ENCODE data around the gene ZBTB21.

The ZBTB21 gene

DNA sequence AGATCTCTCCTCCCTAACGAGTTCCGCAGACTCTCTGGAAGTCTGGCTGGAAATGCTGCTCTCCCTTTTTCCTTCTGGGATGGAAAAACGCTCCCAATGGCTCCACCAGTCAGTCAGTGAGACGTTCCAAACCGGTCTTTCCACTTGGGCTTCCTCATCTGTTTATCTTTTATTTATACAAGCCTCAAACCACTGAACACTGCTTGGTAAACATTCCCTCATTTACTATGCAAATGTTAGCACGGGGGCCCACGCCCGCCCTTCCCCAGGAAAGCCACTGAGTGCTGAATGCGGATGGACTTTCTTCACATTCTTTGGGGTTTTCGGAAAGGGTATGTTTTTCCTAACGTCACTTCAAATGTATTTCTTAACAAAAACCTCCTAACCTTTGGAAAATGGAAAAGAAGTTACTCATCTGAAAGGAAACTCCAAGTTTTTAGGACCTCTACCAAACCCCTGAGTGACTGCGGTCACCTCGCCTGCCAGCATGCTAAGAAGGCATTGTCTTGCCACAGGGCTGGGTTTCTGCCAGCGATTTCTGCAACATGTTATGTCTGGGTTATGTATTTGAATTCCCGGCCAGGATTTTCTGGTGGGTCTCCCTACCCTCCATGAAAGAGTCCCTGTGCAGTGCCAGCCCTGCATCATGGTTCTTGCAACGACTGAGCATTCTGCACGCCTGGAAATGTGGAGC is 47.0 kb upstream of the ZBTB21 start:
- ATAC-seq: no peak
- TF ChIP-seq ESRRG (CRISPR knock-in tag; IDR thresholded peaks at IDR 0.05) (no peak), TOX (CRISPR knock-in tag; IDR thresholded peaks at IDR 0.05; ENCODE audit: borderline replicate concordance) (no peak), ISL1 (CRISPR knock-in tag; IDR thresholded peaks at IDR 0.05) (no peak)

DNA sequence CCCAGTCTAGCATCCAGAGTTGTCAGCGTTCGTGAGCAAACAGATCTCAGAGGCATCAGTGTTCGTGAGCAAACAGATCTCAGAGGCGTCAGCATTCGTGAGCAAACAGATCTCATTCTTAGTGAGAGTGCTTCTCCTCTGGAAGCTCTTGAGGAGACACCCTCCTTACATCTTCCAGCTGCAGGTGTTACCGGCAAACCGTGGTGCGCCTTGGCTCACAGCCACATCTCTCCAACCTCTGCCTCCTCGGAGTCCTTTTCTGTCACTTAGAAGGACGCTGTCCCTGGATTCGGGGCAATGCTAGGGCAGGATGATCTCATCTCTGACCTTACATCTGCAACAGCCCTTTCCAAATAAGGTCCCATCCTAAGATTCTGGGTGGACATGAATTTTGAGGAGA is 46.3 kb upstream of the ZBTB21 start:
- no peak for ATAC-seq
- TF ChIP-seq BACH2 (CRISPR knock-in tag; IDR thresholded peaks at IDR 0.05; ENCODE audit: borderline replicate concordance) (no peak), ZFP30 (CRISPR knock-in tag; IDR thresholded peaks at IDR 0.05) (no peak), SNAI2 (CRISPR knock-in tag; IDR thresholded peaks at IDR 0.05) (no peak), ZNF70 (CRISPR knock-in tag; IDR thresholded peaks at IDR 0.05) (no peak), CSDC2 (CRISPR knock-in tag; IDR thresholded peaks at IDR 0.05) (no peak), ZNF565 (CRISPR knock-in tag; conservative IDR thresholded peaks at IDR 0.05; ENCODE audit: low read depth) (no peak), TCF4 (CRISPR knock-in tag; IDR thresholded peaks at IDR 0.05; ENCODE audit: borderline replicate concordance) (no peak), RARB (CRISPR knock-in tag; IDR thresholded peaks at IDR 0.05) (no peak), ARNTL (CRISPR knock-in tag; IDR thresholded peaks at IDR 0.05; ENCODE audit: borderline replicate concordance, low read depth) (no peak), ESRRG (CRISPR knock-in tag; IDR thresholded peaks at IDR 0.05) (no peak), GLIS3 (CRISPR knock-in tag; IDR thresholded peaks at IDR 0.05) (no peak), OSR1 (CRISPR knock-in tag; IDR thresholded peaks at IDR 0.05) (no peak), TOX (CRISPR knock-in tag; IDR thresholded peaks at IDR 0.05; ENCODE audit: borderline replicate concordance) (no peak), ISL1 (CRISPR knock-in tag; IDR thresholded peaks at IDR 0.05) (no peak)
- TF ChIP-seq, protein P1, sequence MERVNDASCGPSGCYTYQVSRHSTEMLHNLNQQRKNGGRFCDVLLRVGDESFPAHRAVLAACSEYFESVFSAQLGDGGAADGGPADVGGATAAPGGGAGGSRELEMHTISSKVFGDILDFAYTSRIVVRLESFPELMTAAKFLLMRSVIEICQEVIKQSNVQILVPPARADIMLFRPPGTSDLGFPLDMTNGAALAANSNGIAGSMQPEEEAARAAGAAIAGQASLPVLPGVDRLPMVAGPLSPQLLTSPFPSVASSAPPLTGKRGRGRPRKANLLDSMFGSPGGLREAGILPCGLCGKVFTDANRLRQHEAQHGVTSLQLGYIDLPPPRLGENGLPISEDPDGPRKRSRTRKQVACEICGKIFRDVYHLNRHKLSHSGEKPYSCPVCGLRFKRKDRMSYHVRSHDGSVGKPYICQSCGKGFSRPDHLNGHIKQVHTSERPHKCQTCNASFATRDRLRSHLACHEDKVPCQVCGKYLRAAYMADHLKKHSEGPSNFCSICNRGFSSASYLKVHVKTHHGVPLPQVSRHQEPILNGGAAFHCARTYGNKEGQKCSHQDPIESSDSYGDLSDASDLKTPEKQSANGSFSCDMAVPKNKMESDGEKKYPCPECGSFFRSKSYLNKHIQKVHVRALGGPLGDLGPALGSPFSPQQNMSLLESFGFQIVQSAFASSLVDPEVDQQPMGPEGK (CRISPR knock-in tag; IDR thresholded peaks at IDR 0.05; ENCODE audit: borderline replicate concordance): no peak
- TF ChIP-seq, protein P2, sequence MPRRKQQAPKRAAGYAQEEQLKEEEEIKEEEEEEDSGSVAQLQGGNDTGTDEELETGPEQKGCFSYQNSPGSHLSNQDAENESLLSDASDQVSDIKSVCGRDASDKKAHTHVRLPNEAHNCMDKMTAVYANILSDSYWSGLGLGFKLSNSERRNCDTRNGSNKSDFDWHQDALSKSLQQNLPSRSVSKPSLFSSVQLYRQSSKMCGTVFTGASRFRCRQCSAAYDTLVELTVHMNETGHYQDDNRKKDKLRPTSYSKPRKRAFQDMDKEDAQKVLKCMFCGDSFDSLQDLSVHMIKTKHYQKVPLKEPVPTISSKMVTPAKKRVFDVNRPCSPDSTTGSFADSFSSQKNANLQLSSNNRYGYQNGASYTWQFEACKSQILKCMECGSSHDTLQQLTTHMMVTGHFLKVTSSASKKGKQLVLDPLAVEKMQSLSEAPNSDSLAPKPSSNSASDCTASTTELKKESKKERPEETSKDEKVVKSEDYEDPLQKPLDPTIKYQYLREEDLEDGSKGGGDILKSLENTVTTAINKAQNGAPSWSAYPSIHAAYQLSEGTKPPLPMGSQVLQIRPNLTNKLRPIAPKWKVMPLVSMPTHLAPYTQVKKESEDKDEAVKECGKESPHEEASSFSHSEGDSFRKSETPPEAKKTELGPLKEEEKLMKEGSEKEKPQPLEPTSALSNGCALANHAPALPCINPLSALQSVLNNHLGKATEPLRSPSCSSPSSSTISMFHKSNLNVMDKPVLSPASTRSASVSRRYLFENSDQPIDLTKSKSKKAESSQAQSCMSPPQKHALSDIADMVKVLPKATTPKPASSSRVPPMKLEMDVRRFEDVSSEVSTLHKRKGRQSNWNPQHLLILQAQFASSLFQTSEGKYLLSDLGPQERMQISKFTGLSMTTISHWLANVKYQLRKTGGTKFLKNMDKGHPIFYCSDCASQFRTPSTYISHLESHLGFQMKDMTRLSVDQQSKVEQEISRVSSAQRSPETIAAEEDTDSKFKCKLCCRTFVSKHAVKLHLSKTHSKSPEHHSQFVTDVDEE (CRISPR knock-in tag; IDR thresholded peaks at IDR 0.05): no peak
- TF ChIP-seq, protein P3, sequence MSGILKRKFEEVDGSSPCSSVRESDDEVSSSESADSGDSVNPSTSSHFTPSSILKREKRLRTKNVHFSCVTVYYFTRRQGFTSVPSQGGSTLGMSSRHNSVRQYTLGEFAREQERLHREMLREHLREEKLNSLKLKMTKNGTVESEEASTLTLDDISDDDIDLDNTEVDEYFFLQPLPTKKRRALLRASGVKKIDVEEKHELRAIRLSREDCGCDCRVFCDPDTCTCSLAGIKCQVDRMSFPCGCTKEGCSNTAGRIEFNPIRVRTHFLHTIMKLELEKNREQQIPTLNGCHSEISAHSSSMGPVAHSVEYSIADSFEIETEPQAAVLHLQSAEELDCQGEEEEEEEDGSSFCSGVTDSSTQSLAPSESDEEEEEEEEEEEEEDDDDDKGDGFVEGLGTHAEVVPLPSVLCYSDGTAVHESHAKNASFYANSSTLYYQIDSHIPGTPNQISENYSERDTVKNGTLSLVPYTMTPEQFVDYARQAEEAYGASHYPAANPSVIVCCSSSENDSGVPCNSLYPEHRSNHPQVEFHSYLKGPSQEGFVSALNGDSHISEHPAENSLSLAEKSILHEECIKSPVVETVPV (CRISPR knock-in tag; IDR thresholded peaks at IDR 0.05): no peak
- TF ChIP-seq, protein P4, sequence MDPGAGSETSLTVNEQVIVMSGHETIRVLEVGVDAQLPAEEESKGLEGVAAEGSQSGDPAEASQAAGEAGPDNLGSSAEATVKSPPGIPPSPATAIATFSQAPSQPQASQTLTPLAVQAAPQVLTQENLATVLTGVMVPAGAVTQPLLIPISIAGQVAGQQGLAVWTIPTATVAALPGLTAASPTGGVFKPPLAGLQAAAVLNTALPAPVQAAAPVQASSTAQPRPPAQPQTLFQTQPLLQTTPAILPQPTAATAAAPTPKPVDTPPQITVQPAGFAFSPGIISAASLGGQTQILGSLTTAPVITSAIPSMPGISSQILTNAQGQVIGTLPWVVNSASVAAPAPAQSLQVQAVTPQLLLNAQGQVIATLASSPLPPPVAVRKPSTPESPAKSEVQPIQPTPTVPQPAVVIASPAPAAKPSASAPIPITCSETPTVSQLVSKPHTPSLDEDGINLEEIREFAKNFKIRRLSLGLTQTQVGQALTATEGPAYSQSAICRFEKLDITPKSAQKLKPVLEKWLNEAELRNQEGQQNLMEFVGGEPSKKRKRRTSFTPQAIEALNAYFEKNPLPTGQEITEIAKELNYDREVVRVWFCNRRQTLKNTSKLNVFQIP (CRISPR knock-in tag; IDR thresholded peaks at IDR 0.05; ENCODE audit: borderline replicate concordance, low read depth): no peak

DNA sequence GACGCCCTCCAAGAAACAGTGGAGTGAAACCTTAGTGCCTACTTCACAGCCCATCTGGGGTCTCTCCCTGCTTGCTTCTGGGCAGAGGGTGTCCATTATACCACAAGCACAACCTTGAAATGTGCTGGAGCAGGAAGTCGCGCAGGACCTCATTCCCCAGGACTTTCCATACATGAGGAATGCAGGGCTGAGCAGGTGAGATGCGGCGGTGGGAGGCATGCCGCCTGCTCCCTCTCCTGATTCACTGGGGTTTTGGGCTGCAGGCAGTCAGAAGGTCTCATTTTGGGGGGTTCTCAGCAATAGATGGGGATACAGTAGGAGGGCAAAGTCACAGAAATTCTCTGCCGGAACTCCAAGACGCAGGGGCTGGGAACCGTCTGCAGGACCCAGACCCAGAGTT is 45.3 kb upstream of the ZBTB21 start:
- ATAC-seq: no peak
- TF ChIP-seq ESRRG (CRISPR knock-in tag; IDR thresholded peaks at IDR 0.05) (no peak), OSR1 (CRISPR knock-in tag; IDR thresholded peaks at IDR 0.05) (no peak), ZNF70 (CRISPR knock-in tag; IDR thresholded peaks at IDR 0.05) (no peak), ARNTL (CRISPR knock-in tag; IDR thresholded peaks at IDR 0.05; ENCODE audit: borderline replicate concordance, low read depth) (no peak), TOX (CRISPR knock-in tag; IDR thresholded peaks at IDR 0.05; ENCODE audit: borderline replicate concordance) (no peak)
- TF ChIP-seq, protein P5, sequence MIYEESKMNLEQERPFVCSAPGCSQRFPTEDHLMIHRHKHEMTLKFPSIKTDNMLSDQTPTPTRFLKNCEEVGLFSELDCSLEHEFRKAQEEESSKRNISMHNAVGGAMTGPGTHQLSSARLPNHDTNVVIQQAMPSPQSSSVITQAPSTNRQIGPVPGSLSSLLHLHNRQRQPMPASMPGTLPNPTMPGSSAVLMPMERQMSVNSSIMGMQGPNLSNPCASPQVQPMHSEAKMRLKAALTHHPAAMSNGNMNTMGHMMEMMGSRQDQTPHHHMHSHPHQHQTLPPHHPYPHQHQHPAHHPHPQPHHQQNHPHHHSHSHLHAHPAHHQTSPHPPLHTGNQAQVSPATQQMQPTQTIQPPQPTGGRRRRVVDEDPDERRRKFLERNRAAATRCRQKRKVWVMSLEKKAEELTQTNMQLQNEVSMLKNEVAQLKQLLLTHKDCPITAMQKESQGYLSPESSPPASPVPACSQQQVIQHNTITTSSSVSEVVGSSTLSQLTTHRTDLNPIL (CRISPR knock-in tag; IDR thresholded peaks at IDR 0.05; ENCODE audit: low read depth): no peak
- TF ChIP-seq, protein P2 (CRISPR knock-in tag; IDR thresholded peaks at IDR 0.05): no peak
- TF ChIP-seq, protein P4 (CRISPR knock-in tag; IDR thresholded peaks at IDR 0.05; ENCODE audit: borderline replicate concordance, low read depth): no peak
